ENCODE measurements around the gene TTLL7. TPM values are rescaled to one million over a fixed set of nuclear protein-coding genes. Genes with fewer than 3 reads are reported as not detected.

TTLL7 gene
- total and polyA plus RNA-seq, 2 experiments from 2014 or later = 3.8 to 7.7 TPM

DNA sequence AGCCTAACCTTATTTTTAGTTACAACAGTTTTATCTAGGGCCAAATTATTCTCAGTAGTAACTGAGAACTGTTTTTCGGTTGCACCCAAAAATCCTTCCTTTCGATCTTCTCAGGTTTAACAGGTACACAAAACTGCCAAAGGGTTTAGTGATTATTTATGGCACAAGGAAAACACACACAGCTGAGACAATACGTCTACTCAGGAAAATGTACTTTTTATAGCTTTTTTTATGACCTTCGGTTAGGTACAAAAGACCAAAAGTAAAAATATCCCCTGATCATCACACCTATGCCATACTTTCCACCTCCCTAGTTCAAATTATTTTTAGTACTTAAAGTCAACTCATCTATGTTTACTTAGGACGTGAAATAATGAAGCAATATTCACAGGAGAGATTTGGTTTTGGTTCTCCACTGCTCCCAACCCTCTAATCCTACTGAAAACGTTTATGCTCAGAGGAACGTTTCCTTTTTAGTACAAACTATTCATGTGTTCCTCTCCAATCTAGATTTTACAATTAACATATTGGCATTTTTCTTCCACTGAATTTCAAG lies 48.7 kb downstream of the TTLL7 start:
- Histone ChIP-seq H3K4me1 (ENCODE audit: low read depth) (no peaks in the 10 kb centered on the region), H3K36me3 (no peaks in the 10 kb centered on the region), H3K27me3 (no peaks in the 10 kb centered on the region), H3K9me3 (ENCODE audit: low read depth) (no peaks in the 10 kb centered on the region), H3K4me3 (no peak overlapping the region), H3K27ac (no peak overlapping the region)
- TF ChIP-seq, protein P1, sequence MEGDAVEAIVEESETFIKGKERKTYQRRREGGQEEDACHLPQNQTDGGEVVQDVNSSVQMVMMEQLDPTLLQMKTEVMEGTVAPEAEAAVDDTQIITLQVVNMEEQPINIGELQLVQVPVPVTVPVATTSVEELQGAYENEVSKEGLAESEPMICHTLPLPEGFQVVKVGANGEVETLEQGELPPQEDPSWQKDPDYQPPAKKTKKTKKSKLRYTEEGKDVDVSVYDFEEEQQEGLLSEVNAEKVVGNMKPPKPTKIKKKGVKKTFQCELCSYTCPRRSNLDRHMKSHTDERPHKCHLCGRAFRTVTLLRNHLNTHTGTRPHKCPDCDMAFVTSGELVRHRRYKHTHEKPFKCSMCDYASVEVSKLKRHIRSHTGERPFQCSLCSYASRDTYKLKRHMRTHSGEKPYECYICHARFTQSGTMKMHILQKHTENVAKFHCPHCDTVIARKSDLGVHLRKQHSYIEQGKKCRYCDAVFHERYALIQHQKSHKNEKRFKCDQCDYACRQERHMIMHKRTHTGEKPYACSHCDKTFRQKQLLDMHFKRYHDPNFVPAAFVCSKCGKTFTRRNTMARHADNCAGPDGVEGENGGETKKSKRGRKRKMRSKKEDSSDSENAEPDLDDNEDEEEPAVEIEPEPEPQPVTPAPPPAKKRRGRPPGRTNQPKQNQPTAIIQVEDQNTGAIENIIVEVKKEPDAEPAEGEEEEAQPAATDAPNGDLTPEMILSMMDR (IDR thresholded peaks at IDR 0.05; ENCODE audit: low read depth, low read length) = no peak
- DNase-seq (ENCODE audit: low read depth in 1 of 2, low spot score in 1 of 2) = no peak

DNA sequence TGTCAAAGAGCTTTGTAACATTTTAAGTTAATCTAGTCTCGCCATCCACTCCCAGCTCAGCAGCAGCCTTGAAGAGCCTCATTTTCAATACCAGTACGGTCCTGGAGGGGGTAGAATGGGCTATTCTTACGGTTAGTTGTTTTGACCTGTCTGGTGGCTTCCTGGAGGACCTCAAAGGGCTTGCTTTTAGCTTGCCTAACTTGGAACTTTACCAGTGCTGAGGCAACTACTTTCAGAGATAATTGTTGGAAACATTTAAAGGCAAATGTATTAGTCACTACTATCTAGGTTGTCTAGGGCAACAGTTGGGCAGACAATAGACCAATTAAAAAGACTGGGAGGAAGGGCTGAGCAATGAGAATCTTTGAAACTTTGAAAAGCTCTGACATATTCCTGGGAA lies 56.0 kb downstream of the TTLL7 start:
- TF ChIP-seq, protein P1 (IDR thresholded peaks at IDR 0.05; ENCODE audit: low read depth, low read length) = peak; percentile 14
- Histone ChIP-seq H3K36me3 (no peaks in the 10 kb centered on the region), H3K27ac (no peak overlapping the region), H3K4me3 (no peak overlapping the region), H3K27me3 (no peaks in the 10 kb centered on the region), H3K9me3 (ENCODE audit: low read depth) (no peaks in the 10 kb centered on the region), H3K4me1 (ENCODE audit: low read depth) (no peaks in the 10 kb centered on the region)
- peak in 1 of 2 donors; percentile 89 for DNase-seq (ENCODE audit: low read depth in 1 of 2, low spot score in 1 of 2)

DNA sequence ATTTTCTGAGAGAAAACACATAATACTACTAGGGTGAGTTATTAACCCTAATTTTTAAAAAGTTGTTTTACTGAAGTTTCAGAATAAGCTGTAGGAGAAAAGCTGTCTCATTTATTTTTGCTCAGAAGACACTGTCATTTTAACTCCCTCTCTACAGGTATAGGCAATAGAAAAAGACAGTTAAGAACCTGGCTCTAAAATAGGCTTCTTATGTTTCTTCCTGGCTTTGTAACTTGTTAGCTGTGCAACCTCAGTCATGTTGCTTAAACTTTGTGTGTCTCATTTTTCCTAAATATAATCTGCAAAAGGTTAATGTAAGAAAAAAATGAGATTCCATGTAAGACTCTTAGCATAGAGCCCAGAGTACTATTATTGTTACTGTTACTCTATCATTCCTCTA lies 64.4 kb downstream of the TTLL7 start:
- H3K4me3 ChIP-seq = no peak overlapping the region
- H3K9me3 ChIP-seq (ENCODE audit: low read depth) = no peaks in the 10 kb centered on the region
- TF ChIP-seq, protein P1 (IDR thresholded peaks at IDR 0.05; ENCODE audit: low read depth, low read length) = no peak
- H3K36me3 ChIP-seq = no peaks in the 10 kb centered on the region
- no peaks in the 10 kb centered on the region for H3K4me1 ChIP-seq (ENCODE audit: low read depth)
- no peaks in the 10 kb centered on the region for H3K27me3 ChIP-seq
- no peak overlapping the region for H3K27ac ChIP-seq
- no peak for DNase-seq (ENCODE audit: low read depth in 1 of 2, low spot score in 1 of 2)

DNA sequence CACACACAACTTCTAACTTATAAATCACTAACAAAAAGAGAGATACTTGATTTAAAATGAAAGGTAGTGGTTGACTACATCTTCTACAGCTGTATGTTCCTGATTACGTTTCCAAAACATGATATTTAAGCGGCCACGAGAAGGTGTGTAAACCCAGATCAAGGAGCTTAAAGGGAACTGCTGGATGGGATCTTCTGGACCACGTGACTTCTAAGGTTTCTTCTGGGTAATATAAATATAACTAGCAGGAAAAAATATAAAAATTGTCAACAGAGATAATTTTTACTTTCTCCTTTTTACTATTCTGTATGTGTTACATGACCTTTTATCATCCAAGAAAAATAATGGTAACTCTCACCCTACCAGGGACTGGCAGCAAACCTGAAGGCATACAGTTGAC lies 66.2 kb downstream of the TTLL7 start:
- H3K36me3 ChIP-seq = no peaks in the 10 kb centered on the region
- H3K4me3 ChIP-seq = no peak overlapping the region
- H3K9me3 ChIP-seq (ENCODE audit: low read depth) = no peaks in the 10 kb centered on the region
- DNase-seq (ENCODE audit: low read depth in 1 of 2, low spot score in 1 of 2) = no peak
- no peaks in the 10 kb centered on the region for H3K4me1 ChIP-seq (ENCODE audit: low read depth)
- no peak overlapping the region for H3K27ac ChIP-seq
- H3K27me3 ChIP-seq = no peaks in the 10 kb centered on the region
- TF ChIP-seq, protein P1 (IDR thresholded peaks at IDR 0.05; ENCODE audit: low read depth, low read length) = no peak

DNA sequence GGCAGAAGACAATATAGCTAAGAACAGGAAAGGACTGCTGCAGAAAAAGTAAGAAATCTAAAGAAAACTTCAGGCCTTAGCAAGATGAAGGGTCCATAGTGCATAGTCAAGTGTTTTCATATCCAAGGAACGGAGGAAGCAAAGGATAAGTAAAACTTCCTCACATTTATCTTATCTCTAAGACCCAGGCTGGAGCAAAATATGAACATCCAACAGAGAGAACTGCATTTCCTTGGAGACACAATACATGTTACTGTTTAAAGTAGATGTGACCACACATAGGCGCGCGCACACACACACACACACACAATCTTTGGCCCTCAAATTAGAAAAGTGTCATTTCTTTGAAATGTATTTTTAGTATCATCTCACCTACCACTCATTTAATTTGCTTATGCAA lies 66.7 kb downstream of the TTLL7 start:
- no peaks in the 10 kb centered on the region for H3K36me3 ChIP-seq
- no peak for DNase-seq (ENCODE audit: low read depth in 1 of 2, low spot score in 1 of 2)
- H3K27ac ChIP-seq = no peak overlapping the region
- H3K27me3 ChIP-seq = no peaks in the 10 kb centered on the region
- H3K4me1 ChIP-seq (ENCODE audit: low read depth) = no peaks in the 10 kb centered on the region
- no peaks in the 10 kb centered on the region for H3K9me3 ChIP-seq (ENCODE audit: low read depth)
- TF ChIP-seq, protein P1 (IDR thresholded peaks at IDR 0.05; ENCODE audit: low read depth, low read length) = no peak
- H3K4me3 ChIP-seq = no peak overlapping the region
